GM18861 (cell line): ENCODE results near the gene ETV1.
A peak's percentile ranks its signal among the peaks of the same experiment; 100 is the strongest.

Experiments used
- ATAC-seq: cut with Tn5 transposase; IDR thresholded peaks from one replicate; pipeline ENCODE4 v1.9.1; 2021; ENCODE audit not compliant: unreplicated experiment

Gene ETV1

GRCh38 chr7:13882051-13882450, 107.4 kb downstream of the ETV1 start:
- ATAC-seq: no peak

- ATAC-seq: no peak
Observed at GRCh38 chr7:13880789-13881188, 108.7 kb downstream of the ETV1 start.

- no peak for ATAC-seq
Observed at GRCh38 chr7:13879994-13880686, 109.3 kb downstream of the ETV1 start.

- ATAC-seq: no peak
Observed at GRCh38 chr7:13879143-13879542, 110.3 kb downstream of the ETV1 start.

- ATAC-seq: no peak
Observed at GRCh38 chr7:13878154-13878553, 111.3 kb downstream of the ETV1 start.

- ATAC-seq: no peak
Observed at GRCh38 chr7:13875496-13876074, 113.9 kb downstream of the ETV1 start.

- ATAC-seq: no peak
Observed at GRCh38 chr7:13874783-13875182, 114.7 kb downstream of the ETV1 start.

- no peak for ATAC-seq
Observed at GRCh38 chr7:13872709-13873108, 116.8 kb downstream of the ETV1 start.

- ATAC-seq: no peak
Observed at GRCh38 chr7:13871008-13871407, 118.5 kb downstream of the ETV1 start.

- no peak for ATAC-seq
Observed at GRCh38 chr7:13860734-13861133, 128.7 kb downstream of the ETV1 start.

- no peak for ATAC-seq
Observed at GRCh38 chr7:13856012-13856411, 133.5 kb downstream of the ETV1 start.

GRCh38 chr7:13852281-13852968, 137.0 kb downstream of the ETV1 start:
- no peak for ATAC-seq

- no peak for ATAC-seq
Observed at GRCh38 chr7:13851736-13852135, 137.7 kb downstream of the ETV1 start.

- peak; percentile 99 for ATAC-seq
Observed at GRCh38 chr7:13850185-13850752, 139.2 kb downstream of the ETV1 start.

- no peak for ATAC-seq
Observed at GRCh38 chr7:13849163-13849892, 140.1 kb downstream of the ETV1 start.

- no peak for ATAC-seq
Observed at GRCh38 chr7:13848681-13849131, 140.8 kb downstream of the ETV1 start.

GRCh38 chr7:13846386-13846785, 143.1 kb downstream of the ETV1 start:
- ATAC-seq: no peak

GRCh38 chr7:13845601-13846000, 143.9 kb downstream of the ETV1 start:
- ATAC-seq: no peak

GRCh38 chr7:13844954-13845353, 144.5 kb downstream of the ETV1 start:
- no peak for ATAC-seq

- ATAC-seq: no peak
Observed at GRCh38 chr7:13841284-13841683, 148.2 kb downstream of the ETV1 start.
